Calu3 (cell line): ENCODE results near the gene PPP1R12C. TPM values are rescaled to one million over a fixed set of nuclear protein-coding genes. Genes with fewer than 3 reads are reported as not detected.

Source experiments
- BruUV-seq: library from RNA; stranded (reverse); fragments of 400-500 nt; replicated peaks from 2 replicates; lab custom pipeline; 2021; lab: Mats Ljungman, UMichigan
- CTCF ChIA-PET: fragments of 300-600 bp; sonication (Branson Sonifier 250); formaldehyde crosslinking; loops from one replicate; lab custom pipeline; 2022; ENCODE audit warnings: antibody characterized with exemption; lab: Charles Lee
- DNase-seq: peaks from one replicate; pipeline ENCODE4 v3.0.0; 2022
- H3K27ac Mint-ChIP-seq: one replicate; pipeline ENCODE4 v1.8.0; 2022; ENCODE audit warnings: mixed read lengths; ENCODE audit not compliant: unreplicated experiment
- H3K27me3 Mint-ChIP-seq: one replicate; pipeline ENCODE4 v1.8.0; 2022; ENCODE audit warnings: mixed read lengths; ENCODE audit not compliant: unreplicated experiment
- H3K36me3 Mint-ChIP-seq: one replicate; pipeline ENCODE4 v1.8.0; 2022; ENCODE audit warnings: mild to moderate bottlenecking, moderate library complexity, mixed read lengths; ENCODE audit not compliant: insufficient read depth, unreplicated experiment
- H3K4me1 Mint-ChIP-seq: one replicate; pipeline ENCODE4 v1.8.0; 2022; ENCODE audit warnings: mild to moderate bottlenecking, low read depth, mixed read lengths; ENCODE audit not compliant: unreplicated experiment
- H3K4me3 Mint-ChIP-seq: one replicate; pipeline ENCODE4 v1.8.0; 2022; ENCODE audit warnings: mild to moderate bottlenecking, low read depth, moderate library complexity, mixed read lengths; ENCODE audit not compliant: unreplicated experiment
- H3K9me3 Mint-ChIP-seq: one replicate; pipeline ENCODE4 v1.8.0; 2022; ENCODE audit warnings: low read depth, mixed read lengths; ENCODE audit not compliant: unreplicated experiment
- intact Hi-C: fragments of 100-400 bp; cut with micrococcal nuclease; formaldehyde crosslinking; loops from one replicate; pipeline ENCODE4 v1.10.0; 2022; ENCODE audit not compliant: unreplicated experiment
- total RNA-seq: library from RNA; stranded (reverse); gene quantifications from 2 replicates; pipeline ENCODE4 v1.2.3, GENCODE V29; 2022
- TF ChIP-seq, protein P1 (sequence below): fragments of 200-600 bp; IDR thresholded peaks from one replicate; pipeline ENCODE4 v1.8.0; 2022; ENCODE audit warnings: antibody characterized with exemption; ENCODE audit not compliant: unreplicated experiment

The PPP1R12C gene
- total RNA-seq, 1 experiment from 2014 or later, result 151 TPM

DNA sequence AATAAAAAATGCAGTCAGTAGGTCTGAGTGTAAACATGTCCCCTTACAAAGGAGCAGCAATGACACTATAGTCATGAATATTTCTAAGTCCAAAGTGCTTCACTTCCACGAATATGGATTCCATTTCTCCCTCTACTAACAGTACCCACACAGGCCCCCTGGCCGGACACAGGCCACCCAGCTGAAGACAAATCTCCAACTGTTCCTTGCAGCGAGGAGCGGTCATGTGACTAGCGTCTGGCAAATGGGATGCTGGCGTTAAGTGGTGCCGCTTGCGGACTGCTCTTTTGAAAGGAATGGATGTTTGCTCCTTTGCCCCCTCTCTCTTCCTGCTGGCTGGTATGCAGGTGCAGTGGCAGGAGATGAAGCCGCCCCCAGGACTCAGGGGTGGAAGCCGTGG lies 16.2 kb downstream of the PPP1R12C start:
- no peaks in the 10 kb centered on the region for H3K27me3 Mint-ChIP-seq
- CTCF ChIA-PET, result no interaction called here
- no peaks in the 10 kb centered on the region for H3K9me3 Mint-ChIP-seq
- intact Hi-C loops, result no loop called here
- TF ChIP-seq, protein P1, sequence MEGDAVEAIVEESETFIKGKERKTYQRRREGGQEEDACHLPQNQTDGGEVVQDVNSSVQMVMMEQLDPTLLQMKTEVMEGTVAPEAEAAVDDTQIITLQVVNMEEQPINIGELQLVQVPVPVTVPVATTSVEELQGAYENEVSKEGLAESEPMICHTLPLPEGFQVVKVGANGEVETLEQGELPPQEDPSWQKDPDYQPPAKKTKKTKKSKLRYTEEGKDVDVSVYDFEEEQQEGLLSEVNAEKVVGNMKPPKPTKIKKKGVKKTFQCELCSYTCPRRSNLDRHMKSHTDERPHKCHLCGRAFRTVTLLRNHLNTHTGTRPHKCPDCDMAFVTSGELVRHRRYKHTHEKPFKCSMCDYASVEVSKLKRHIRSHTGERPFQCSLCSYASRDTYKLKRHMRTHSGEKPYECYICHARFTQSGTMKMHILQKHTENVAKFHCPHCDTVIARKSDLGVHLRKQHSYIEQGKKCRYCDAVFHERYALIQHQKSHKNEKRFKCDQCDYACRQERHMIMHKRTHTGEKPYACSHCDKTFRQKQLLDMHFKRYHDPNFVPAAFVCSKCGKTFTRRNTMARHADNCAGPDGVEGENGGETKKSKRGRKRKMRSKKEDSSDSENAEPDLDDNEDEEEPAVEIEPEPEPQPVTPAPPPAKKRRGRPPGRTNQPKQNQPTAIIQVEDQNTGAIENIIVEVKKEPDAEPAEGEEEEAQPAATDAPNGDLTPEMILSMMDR, result no peak
- no TSS peak for BruUV-seq
- no peak overlapping the region for H3K4me3 Mint-ChIP-seq
- H3K4me1 Mint-ChIP-seq, result no peaks in the 10 kb centered on the region
- H3K27ac Mint-ChIP-seq, result no peak overlapping the region
- no peak for DNase-seq
- peaks cover 40% of the 10 kb centered on the region for H3K36me3 Mint-ChIP-seq

DNA sequence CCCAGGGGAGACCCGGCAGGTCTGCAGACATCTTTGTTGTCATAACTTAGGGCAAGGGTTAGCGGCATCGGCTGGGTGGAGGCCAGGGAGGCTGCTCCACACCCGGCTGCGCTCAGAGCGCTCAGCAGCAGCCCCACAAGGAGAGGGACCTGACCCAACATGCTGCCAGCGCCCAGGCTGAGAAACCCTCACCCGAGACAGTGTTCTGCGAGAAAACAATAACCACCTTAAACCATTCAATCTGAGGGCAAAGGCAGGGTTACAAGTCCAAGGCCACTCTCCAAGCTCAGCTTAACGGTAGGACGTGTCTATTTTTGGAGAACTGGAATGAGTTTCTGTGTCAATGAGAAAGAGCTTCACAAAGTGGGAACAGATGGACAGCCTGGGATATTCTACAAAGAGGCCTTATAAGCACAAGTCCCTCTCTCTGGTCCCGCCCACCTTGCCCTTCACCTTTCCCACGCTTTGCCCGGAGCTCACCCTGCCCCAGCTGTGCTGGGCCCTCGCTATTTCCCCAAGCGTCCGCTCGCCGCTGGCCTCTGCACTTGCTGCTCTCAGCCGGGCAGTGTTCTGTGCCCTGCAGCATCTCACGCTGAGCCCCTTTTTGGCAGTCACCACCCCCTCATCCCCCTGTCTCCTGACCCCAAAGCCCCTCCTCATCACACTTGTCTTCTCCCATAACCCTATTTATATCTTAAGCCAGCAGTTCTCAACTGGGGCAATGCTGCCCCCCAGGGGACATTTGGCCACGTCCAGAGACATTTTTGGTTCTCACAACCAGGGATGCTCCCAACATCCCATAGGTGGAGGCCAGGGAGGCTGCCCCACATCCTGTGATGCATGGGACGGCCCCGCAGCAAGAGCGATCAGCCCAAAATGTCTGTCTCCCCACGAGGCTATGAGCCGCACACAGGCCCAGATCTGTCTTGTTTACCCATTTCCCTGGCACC lies 17.6 kb downstream of the PPP1R12C start:
- H3K4me1 Mint-ChIP-seq, result no peaks in the 10 kb centered on the region
- BruUV-seq, result no TSS peak
- no peaks in the 10 kb centered on the region for H3K9me3 Mint-ChIP-seq
- H3K27ac Mint-ChIP-seq, result no peak overlapping the region
- intact Hi-C loops, result no loop called here
- no peak overlapping the region for H3K4me3 Mint-ChIP-seq
- H3K36me3 Mint-ChIP-seq, result peaks cover 41% of the 10 kb centered on the region
- DNase-seq, result peak; percentile 54
- CTCF ChIA-PET, result no interaction called here
- no peaks in the 10 kb centered on the region for H3K27me3 Mint-ChIP-seq
- TF ChIP-seq, protein P1, result no peak

GRCh38 chr19:55098716-55099556 lies 18.5 kb downstream of the PPP1R12C start:
- H3K27me3 Mint-ChIP-seq, result no peaks in the 10 kb centered on the region
- CTCF ChIA-PET, result no interaction called here
- H3K9me3 Mint-ChIP-seq, result no peaks in the 10 kb centered on the region
- no peak for DNase-seq
- H3K36me3 Mint-ChIP-seq, result peaks cover 45% of the 10 kb centered on the region
- BruUV-seq, result no TSS peak
- no peak overlapping the region for H3K4me3 Mint-ChIP-seq
- TF ChIP-seq, protein P1, result no peak
- H3K27ac Mint-ChIP-seq, result no peak overlapping the region
- intact Hi-C loops, result no loop called here
- H3K4me1 Mint-ChIP-seq, result no peaks in the 10 kb centered on the region

DNA sequence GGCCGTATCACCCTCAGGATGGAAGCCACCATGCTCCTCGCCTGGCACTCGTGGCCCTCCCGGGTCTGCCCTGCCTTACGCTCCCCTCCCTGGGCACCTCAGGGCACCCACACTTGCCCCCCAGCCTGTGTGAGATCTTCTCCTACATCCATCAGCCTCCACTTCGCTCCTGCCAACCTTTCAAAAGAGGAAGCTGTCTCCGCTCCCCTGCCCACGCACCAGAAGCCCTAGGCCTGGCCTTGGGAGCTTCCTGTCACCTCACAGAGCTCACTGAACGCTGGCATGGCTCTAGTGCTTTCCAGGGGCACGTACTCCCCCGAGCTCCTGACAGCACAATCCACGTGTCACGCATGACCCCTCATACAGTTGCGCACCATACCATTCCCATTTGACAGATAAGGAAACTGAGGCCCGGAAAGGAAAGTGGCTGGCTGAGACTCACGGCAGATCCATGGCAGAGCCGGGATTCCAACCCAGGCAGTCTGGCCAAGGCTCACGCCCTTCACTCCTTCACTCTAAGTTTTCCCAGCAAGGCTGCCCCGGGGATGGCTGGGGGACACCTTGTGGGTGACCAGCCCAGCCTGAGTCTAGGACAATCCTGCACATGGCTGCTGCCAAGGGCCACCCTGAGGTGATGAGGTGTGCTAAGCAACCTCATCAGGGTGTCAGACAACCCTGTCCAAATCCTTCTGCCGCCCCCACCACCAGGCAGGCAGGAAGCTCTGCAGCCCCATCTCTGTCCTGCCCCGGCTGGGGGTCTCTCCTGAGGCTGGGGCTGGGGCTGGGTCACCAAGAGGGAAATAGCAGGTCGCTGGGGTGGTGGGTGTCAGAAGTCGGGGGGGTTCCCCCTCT lies 19.3 kb downstream of the PPP1R12C start:
- no peaks in the 10 kb centered on the region for H3K27me3 Mint-ChIP-seq
- H3K4me3 Mint-ChIP-seq, result no peak overlapping the region
- DNase-seq, result no peak
- BruUV-seq, result no TSS peak
- H3K36me3 Mint-ChIP-seq, result peaks cover 39% of the 10 kb centered on the region
- no peaks in the 10 kb centered on the region for H3K9me3 Mint-ChIP-seq
- peak overlapping the region; percentile 50 for H3K27ac Mint-ChIP-seq
- H3K4me1 Mint-ChIP-seq, result no peaks in the 10 kb centered on the region
- intact Hi-C loops, result no loop called here
- TF ChIP-seq, protein P1, result no peak
- CTCF ChIA-PET, result no interaction called here
